HepG2 (cell line): ENCODE data around the gene SECTM1. TPM values are rescaled to one million over a fixed set of nuclear protein-coding genes. Genes with fewer than 3 reads are reported as not detected.
A peak's percentile ranks its signal among the peaks of the same experiment; 100 is the strongest.

Source experiments
- HDAC6 ChIP-seq: fragments of 200-600 bp; sonication (generic); IDR thresholded peaks from 2 replicates; pipeline ENCODE4 v1.7.0; 2017; ENCODE audit warnings: mild to moderate bottlenecking, antibody characterized with exemption, low read length, low read depth
- HNF4G ChIP-seq, 2 experiments: sonication (generic) in 1 of 2; formaldehyde crosslinking in 1 of 2; IDR thresholded peaks; 2 replicates each; pipeline versions ENCODE4 v1.4.0 to v1.6.1; 2011 to 2020; ENCODE audit warnings: borderline replicate concordance in 2 of 2, low read depth in 2 of 2, mild to moderate bottlenecking in 2 of 2, low read length in 1 of 2, missing genetic modification reagents in 1 of 2, moderate library complexity in 1 of 2
- HNRNPLL ChIP-seq: fragments of 200-400 bp; formaldehyde crosslinking; IDR thresholded peaks from 2 replicates; pipeline ENCODE4 v1.6.1; 2017; ENCODE audit warnings: mild to moderate bottlenecking, low read depth, low read length; ENCODE audit not compliant: poor library complexity, severe bottlenecking
- MAFK ChIP-seq, 2 experiments: IDR thresholded peaks in 1 of 2; conservative IDR thresholded peaks in 1 of 2; 2 replicates each; pipeline ENCODE4 v1.6.1; 2011; ENCODE audit warnings: improper control_type of control experiment in 2 of 2, low read length in 2 of 2
- MEF2D ChIP-seq: sonication (generic); formaldehyde crosslinking; IDR thresholded peaks from 2 replicates; pipeline ENCODE4 v1.5.1; 2020; ENCODE audit warnings: mild to moderate bottlenecking, missing genetic modification reagents
- NCOA1 ChIP-seq: sonication (generic); formaldehyde crosslinking; IDR thresholded peaks from 2 replicates; pipeline ENCODE4 v1.9.0; 2021; ENCODE audit warnings: missing genetic modification reagents
- RXRB ChIP-seq: IDR thresholded peaks from 2 replicates; pipeline ENCODE4 v1.6.1; 2016; ENCODE audit warnings: borderline replicate concordance, missing genetic modification reagents, missing compliant biosample characterization
- TCF7L2 ChIP-seq: IDR thresholded peaks from 2 replicates; pipeline ENCODE4 v1.6.1; 2011; ENCODE audit warnings: mild to moderate bottlenecking, low read depth, low read length, moderate library complexity
- TP53 ChIP-seq: sonication (generic); formaldehyde crosslinking; conservative IDR thresholded peaks from 2 replicates; pipeline ENCODE4 v1.4.0; 2020; ENCODE audit warnings: missing genetic modification reagents
- ZBTB3 ChIP-seq: sonication (generic); formaldehyde crosslinking; IDR thresholded peaks from 2 replicates; pipeline ENCODE4 v1.4.0; 2020; ENCODE audit warnings: low read depth, mild to moderate bottlenecking, moderate library complexity, missing genetic modification reagents, borderline replicate concordance
- ZFP41 ChIP-seq: sonication (generic); formaldehyde crosslinking; IDR thresholded peaks from 2 replicates; pipeline ENCODE4 v1.4.0; 2020; ENCODE audit warnings: mild to moderate bottlenecking, missing genetic modification reagents, borderline replicate concordance
- ZNF205 ChIP-seq: IDR thresholded peaks from 2 replicates; pipeline ENCODE4 v1.6.1; 2018; ENCODE audit warnings: missing biosample characterization, missing genetic modification reagents
- ZNF33A ChIP-seq: sonication (generic); formaldehyde crosslinking; IDR thresholded peaks from 2 replicates; pipeline ENCODE4 v1.5.1; 2020; ENCODE audit warnings: missing genetic modification reagents, mild to moderate bottlenecking, moderate library complexity, borderline replicate concordance
- ZNF460 ChIP-seq: sonication (generic); formaldehyde crosslinking; IDR thresholded peaks from 2 replicates; pipeline ENCODE4 v1.5.1; 2020; ENCODE audit warnings: missing genetic modification reagents, mild to moderate bottlenecking, borderline replicate concordance
- polyA plus RNA-seq, 8 experiments: library from polyadenylated mRNA; depleted of rRNA in 3 of 8; stranded (reverse) in 7 of 8; unstranded in 1 of 8; fragments of >200 nt; fragmentation: Illumina TruSeq in 4 of 8; extraction: Trizol in 4 of 8; gene quantifications; 2 replicates each; pipeline versions ENCODE4 v1.2.1 to v1.2.3, GENCODE V29; 2011 to 2016; ENCODE audit warnings: low read depth in 4 of 8, missing spikeins in 1 of 8, mixed read lengths in 1 of 8; ENCODE audit not compliant: insufficient read depth in 1 of 8
- total RNA-seq, 5 experiments: library from RNA; depleted of rRNA; stranded (reverse); fragments of >200 nt; fragmentation: Illumina TruSeq; extraction: Trizol; gene quantifications; 2 replicates each; pipeline ENCODE4 v1.2.3, GENCODE V29; 2016; ENCODE audit warnings: low read depth in 1 of 5
- TF ChIP-seq, protein P1 (sequence below): sonication (generic); formaldehyde crosslinking; IDR thresholded peaks from 2 replicates; pipeline ENCODE4 v1.9.0; 2021; ENCODE audit warnings: missing genetic modification reagents, mild to moderate bottlenecking, borderline replicate concordance
- TF ChIP-seq, protein P2 (sequence below): IDR thresholded peaks from 2 replicates; pipeline ENCODE4 v1.6.1; 2016; ENCODE audit warnings: control low read depth
- TF ChIP-seq, protein P3 (sequence below): sonication (generic); formaldehyde crosslinking; IDR thresholded peaks from 2 replicates; pipeline ENCODE4 v1.4.0; 2020; ENCODE audit warnings: mild to moderate bottlenecking, low read depth, missing genetic modification reagents

Gene SECTM1
- total and polyA plus RNA-seq, 2 of the 13 experiments (the other 11 are each of a cell fraction or from before 2014, with no cell fraction given) = 3.5 to 5.3 TPM

DNA sequence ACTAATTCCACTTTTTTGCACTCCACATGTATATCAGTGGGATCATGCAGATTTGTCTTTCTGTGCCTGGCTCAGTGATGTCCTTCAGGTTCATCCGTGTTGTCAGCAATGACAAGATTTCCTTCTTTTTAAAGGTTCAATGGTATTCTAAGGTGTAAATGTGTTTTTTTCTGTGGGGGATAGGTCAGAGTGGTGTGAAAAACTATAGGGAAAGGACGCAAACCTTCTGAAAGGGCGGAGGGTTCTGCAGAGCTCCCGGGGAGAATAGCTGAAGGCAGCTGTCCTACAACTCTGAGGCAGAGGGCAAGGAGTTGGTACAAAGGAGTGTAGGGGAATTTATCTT lies 38.1 kb downstream of the SECTM1 start (continued):
- TF ChIP-seq, protein P1, sequence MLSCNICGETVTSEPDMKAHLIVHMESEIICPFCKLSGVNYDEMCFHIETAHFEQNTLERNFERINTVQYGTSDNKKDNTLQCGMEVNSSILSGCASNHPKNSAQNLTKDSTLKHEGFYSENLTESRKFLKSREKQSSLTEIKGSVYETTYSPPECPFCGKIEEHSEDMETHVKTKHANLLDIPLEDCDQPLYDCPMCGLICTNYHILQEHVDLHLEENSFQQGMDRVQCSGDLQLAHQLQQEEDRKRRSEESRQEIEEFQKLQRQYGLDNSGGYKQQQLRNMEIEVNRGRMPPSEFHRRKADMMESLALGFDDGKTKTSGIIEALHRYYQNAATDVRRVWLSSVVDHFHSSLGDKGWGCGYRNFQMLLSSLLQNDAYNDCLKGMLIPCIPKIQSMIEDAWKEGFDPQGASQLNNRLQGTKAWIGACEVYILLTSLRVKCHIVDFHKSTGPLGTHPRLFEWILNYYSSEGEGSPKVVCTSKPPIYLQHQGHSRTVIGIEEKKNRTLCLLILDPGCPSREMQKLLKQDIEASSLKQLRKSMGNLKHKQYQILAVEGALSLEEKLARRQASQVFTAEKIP (CRISPR knock-in tag) = no peak
- TF ChIP-seq NCOA1 (CRISPR knock-in tag) = no peak
- TF ChIP-seq TP53 (CRISPR knock-in tag) = no peak
- no peak for TF ChIP-seq RXRB (CRISPR knock-in tag)
- peak; percentile 52; the same call in 1 of the 2 replicates for TF ChIP-seq ZNF205 (CRISPR knock-in tag)
- TF ChIP-seq ZNF33A (CRISPR knock-in tag) = peak; percentile 62; the same call in 1 of the 2 replicates
- TF ChIP-seq HDAC6 = no peak
- no peak for TF ChIP-seq HNRNPLL
- no peak for TF ChIP-seq TCF7L2
- TF ChIP-seq MAFK (conservative IDR thresholded peaks at IDR 0.05 in 1 of 2, IDR thresholded peaks at IDR 0.05 in 1 of 2; ENCODE audit: low read length in 2 of 2) = no peak
- no peak for TF ChIP-seq ZNF460 (CRISPR knock-in tag)
- TF ChIP-seq, protein P2, sequence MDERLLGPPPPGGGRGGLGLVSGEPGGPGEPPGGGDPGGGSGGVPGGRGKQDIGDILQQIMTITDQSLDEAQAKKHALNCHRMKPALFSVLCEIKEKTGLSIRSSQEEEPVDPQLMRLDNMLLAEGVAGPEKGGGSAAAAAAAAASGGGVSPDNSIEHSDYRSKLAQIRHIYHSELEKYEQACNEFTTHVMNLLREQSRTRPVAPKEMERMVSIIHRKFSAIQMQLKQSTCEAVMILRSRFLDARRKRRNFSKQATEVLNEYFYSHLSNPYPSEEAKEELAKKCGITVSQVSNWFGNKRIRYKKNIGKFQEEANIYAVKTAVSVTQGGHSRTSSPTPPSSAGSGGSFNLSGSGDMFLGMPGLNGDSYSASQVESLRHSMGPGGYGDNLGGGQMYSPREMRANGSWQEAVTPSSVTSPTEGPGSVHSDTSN = no peak
- no peak for TF ChIP-seq ZFP41
- TF ChIP-seq, protein P3, sequence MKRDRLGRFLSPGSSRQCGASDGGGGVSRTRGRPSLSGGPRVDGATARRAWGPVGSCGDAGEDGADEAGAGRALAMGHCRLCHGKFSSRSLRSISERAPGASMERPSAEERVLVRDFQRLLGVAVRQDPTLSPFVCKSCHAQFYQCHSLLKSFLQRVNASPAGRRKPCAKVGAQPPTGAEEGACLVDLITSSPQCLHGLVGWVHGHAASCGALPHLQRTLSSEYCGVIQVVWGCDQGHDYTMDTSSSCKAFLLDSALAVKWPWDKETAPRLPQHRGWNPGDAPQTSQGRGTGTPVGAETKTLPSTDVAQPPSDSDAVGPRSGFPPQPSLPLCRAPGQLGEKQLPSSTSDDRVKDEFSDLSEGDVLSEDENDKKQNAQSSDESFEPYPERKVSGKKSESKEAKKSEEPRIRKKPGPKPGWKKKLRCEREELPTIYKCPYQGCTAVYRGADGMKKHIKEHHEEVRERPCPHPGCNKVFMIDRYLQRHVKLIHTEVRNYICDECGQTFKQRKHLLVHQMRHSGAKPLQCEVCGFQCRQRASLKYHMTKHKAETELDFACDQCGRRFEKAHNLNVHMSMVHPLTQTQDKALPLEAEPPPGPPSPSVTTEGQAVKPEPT = no peak
- no peak for TF ChIP-seq ZBTB3 (CRISPR knock-in tag)
- no peak for TF ChIP-seq HNF4G (IDR thresholded peaks at IDR 0.05; ENCODE audit: borderline replicate concordance, low read depth, low read length)
- TF ChIP-seq HNF4G (CRISPR knock-in tag; IDR thresholded peaks at IDR 0.05; ENCODE audit: borderline replicate concordance, low read depth) = no peak
- TF ChIP-seq MEF2D (CRISPR knock-in tag) = no peak
